Vein endothelial cell (primary cell): ENCODE measurements around the gene ITIH1. TPM values are rescaled to one million over a fixed set of nuclear protein-coding genes. Genes with fewer than 3 reads are reported as not detected.

Experiments
- small RNA-seq: library from RNA; depleted of rRNA; stranded (forward); fragments of <200 nt; gene quantifications from one replicate; pipeline ENCODE3, GENCODE V24; 2012
- total RNA-seq: library from RNA; depleted of rRNA; stranded (reverse); fragments of >200 nt; gene quantifications from 2 replicates; pipeline ENCODE4 v1.2.3, GENCODE V29; 2012

Gene ITIH1
- total RNA-seq: not detected in 2 replicates

GRCh38 chr3:52777127-52777958 is at the start of gene ITIH1:
ITIH1 (plus strand) TSS chr3:52777599; CDS start chr3:52777616, 17 bp downstream.

GRCh38 chr3:52770496-52771333 is 6.7 kb upstream of the ITIH1 start, which contains the start of gene NEK4:
NEK4 (minus strand) TSS chr3:52770940; CDS start chr3:52770746, 194 bp downstream.

GRCh38 chr3:52794612-52795099 is 17.3 kb downstream of the ITIH1 start, which contains the start of gene ITIH3:
ITIH3 (plus strand) TSS chr3:52794796; CDS start chr3:52794804, 8 bp downstream.

DNA sequence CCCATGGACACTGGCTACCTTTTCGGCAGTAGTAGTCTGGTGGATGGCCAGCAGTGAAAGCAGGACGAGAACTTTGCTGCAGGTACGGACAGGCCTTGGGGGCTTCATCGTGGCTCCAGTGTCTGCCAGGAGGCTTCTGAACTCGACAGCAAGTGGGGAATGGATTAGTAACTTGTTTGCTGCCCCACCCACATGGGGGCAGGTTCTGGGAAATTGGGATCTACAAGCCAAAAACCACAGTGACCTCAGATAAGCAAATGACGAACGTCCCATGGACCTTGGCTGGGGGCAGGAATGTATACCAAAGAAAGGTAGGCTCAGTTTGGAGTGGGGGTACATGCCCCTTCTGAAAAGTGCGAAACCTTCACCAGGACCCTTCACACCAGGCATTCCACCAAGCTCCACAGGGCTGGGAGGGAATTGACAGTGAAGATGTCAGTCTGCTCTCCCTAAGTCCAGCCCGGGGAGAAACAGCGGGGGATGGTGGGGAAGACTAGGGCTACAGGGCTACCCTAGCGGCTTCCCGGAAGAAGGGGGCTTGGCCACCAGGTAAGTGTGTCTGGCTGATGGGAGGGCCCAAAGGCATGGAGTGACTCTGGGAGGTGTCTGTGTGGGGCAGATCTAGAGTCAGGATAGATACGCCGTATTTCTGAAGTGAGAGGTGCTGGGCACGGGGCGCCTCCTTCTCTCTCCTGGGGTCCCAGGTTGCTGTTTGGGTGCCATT is 53.3 kb downstream of the ITIH1 start, which contains the start of gene ITIH4:
Gene ITIH4 (minus strand): TSS at position 138 of the 724 bp plus-strand sequence. CDS start 30 bp downstream, at position 108.

DNA sequence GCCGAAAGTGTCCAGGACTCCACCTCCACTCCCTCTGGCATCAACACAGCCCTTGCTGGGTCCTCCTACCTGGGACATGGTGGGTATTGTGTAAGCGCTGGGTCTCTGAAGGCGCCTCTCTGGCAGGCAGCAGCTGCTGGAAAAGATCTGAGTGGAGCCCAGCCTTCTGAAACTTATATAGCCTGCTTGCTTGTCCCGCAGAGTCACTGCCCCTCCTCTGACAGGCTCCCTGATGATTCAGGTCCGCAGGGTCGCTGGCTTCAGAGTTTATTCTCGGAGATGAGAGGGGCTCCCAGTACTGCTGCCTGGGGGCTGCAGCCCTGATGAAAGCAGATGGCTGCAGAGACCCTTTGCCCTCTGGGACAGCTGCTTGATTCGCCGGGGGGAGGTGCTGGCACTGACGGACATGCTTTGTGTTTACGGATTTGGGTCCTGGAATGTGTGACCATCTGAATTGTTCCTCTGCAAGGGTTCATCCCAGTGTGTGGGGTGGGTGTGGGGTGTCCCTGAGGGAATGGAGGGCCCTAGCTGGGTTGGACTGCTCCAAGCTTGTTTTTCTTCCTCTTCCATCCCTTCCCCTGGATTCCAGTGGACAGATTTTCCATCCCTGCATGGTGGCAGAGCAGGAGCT is 57.6 kb downstream of the ITIH1 start, which contains the start of gene MUSTN1:
Gene MUSTN1 (minus strand): TSS at position 149 of the 631 bp plus-strand sequence. CDS start 71 bp downstream, at position 78.

Small RNA genes within 50 kb of the gene (small RNA-seq; reads per million reads assigned to genes)
- not detected for gene AC006254.2
- not detected for gene MUSTN1

Other genes starting within 250 kb of the ITIH1 start
- 67.3 and 112 TPM in 2 replicates for gene NT5DC2, start 243.7 kb upstream of the ITIH1 start, total RNA-seq
- gene UQCC5, start 241.0 kb upstream of the ITIH1 start, total RNA-seq: 3.7 and 4.6 TPM in 2 replicates
- gene PBRM1, start 91.7 kb upstream of the ITIH1 start, total RNA-seq: 83.0 and 94.1 TPM in 2 replicates
- 165 and 174 TPM in 2 replicates for gene GNL3, start 91.6 kb upstream of the ITIH1 start, total RNA-seq
- 51.3 and 76.1 TPM in 2 replicates for gene GLT8D1, start 71.8 kb upstream of the ITIH1 start, total RNA-seq
- gene SPCS1, start 71.5 kb upstream of the ITIH1 start, total RNA-seq: 51.9 and 57.1 TPM in 2 replicates
- 16.0 and 20.4 TPM in 2 replicates for gene NEK4, start 6.7 kb upstream of the ITIH1 start, total RNA-seq
- gene ITIH3, start 17.2 kb downstream of the ITIH1 start, total RNA-seq: not detected in 2 replicates
- gene ITIH4, start 53.1 kb downstream of the ITIH1 start, total RNA-seq: 0.65 and 0.96 TPM in 2 replicates
- gene MUSTN1, start 57.4 kb downstream of the ITIH1 start, total RNA-seq: 0.29 TPM in 1 of 2 replicates, not detected in the other
- gene STIMATE, start 119.9 kb downstream of the ITIH1 start, total RNA-seq: 15.6 and 22.2 TPM in 2 replicates